Naive thymus-derived CD8-positive, alpha-beta T cell (primary cell): ENCODE data around the gene CSNK2A3. TPM values are rescaled to one million over a fixed set of nuclear protein-coding genes. Genes with fewer than 3 reads are reported as not detected.
"Not testable (repeated sequence)": the region's sequence is repeated elsewhere in the genome, so short reads cannot be mapped to it uniquely, and the experiment has no call there.

Experiments
- ATAC-seq, 2 donors: fragments of 150-1000 bp; cut with Tn5 transposase in 1 of 2; sonication (Bioruptor Pico), chemical (Tn5 transposase) in 1 of 2; 1 replicate in 1 of 2; 2 replicates in 1 of 2; pipeline ENCODE4 v1.10.0; 2021; ENCODE audit warnings: mild to moderate bottlenecking in 2 of 2, moderate library complexity in 2 of 2
- POLR2A ChIA-PET: fragments of 350-600 bp; sonication (Branson Sonifier 250); formaldehyde crosslinking; loops from one replicate; lab custom pipeline; 2021; ENCODE audit warnings: antibody characterized with exemption; lab: Charles Lee
- DNase-seq, 10 donors: peaks; one replicate each; pipeline versions ENCODE4 v3.0.0 to v3.0.0-alpha.2; 2020 to 2022
- H3K27ac Mint-ChIP-seq, 10 donors: one replicate each; pipeline ENCODE4 v1.8.0; 2020 to 2022; ENCODE audit warnings: mild to moderate bottlenecking in 10 of 10, mixed read lengths in 10 of 10, moderate library complexity in 4 of 10, inconsistent platforms in 1 of 10
- H3K27me3 Mint-ChIP-seq, 5 donors: one replicate each; pipeline ENCODE4 v1.8.0; 2021 to 2022; ENCODE audit warnings: mixed read lengths in 5 of 5
- H3K36me3 Mint-ChIP-seq, 3 donors: one replicate each; pipeline ENCODE4 v1.8.0; 2020 to 2022; ENCODE audit warnings: mixed read lengths in 3 of 3, mild to moderate bottlenecking in 2 of 3, inconsistent platforms in 1 of 3
- H3K4me1 Mint-ChIP-seq, 4 donors: one replicate each; pipeline ENCODE4 v1.8.0; 2021 to 2022; ENCODE audit warnings: mixed read lengths in 4 of 4
- H3K4me3 Mint-ChIP-seq, 10 donors: one replicate each; pipeline ENCODE4 v1.8.0; 2020 to 2022; ENCODE audit warnings: mild to moderate bottlenecking in 10 of 10, mixed read lengths in 10 of 10, moderate library complexity in 6 of 10, inconsistent platforms in 1 of 10
- H3K9me3 Mint-ChIP-seq, 9 donors: one replicate each; pipeline ENCODE4 v1.8.0; 2020 to 2022; ENCODE audit warnings: mixed read lengths in 9 of 9, mild to moderate bottlenecking in 3 of 9, inconsistent platforms in 1 of 9, moderate library complexity in 1 of 9
- polyA plus RNA-seq, 3 donors: library from polyadenylated mRNA; unstranded; fragments of 300-500 nt; fragmentation: Illumina TruSeq; gene quantifications; one replicate each; pipeline ENCODE4 v1.2.3, GENCODE V29; 2021
- total RNA-seq, 8 experiments: library from RNA in 2 of 8; stranded (reverse) in 2 of 8; gene quantifications; one replicate each; pipeline ENCODE4 v1.2.3 and lab custom pipeline; 2021 to 2026

The CSNK2A3 gene
- total and polyA plus RNA-seq, 5 experiments from 2014 or later: 0.85 to 2.1 (median 1.4) TPM

- Mint-ChIP-seq H3K36me3 (peaks cover 0 to 4% (median 0%) of the 10 kb centered on the region in 3 donors), H3K9me3 (peaks cover 0 to 5% (median 0%) of the 10 kb centered on the region in 9 donors), H3K4me3 (no peak overlapping the region), H3K27ac (no peak overlapping the region), H3K4me1 (no peaks in the 10 kb centered on the region), H3K27me3 (peaks cover 4 to 35% (median 10%) of the 10 kb centered on the region in 5 donors)
- POLR2A ChIA-PET: no interaction called here
- no peak for ATAC-seq
- DNase-seq: no peak
These were observed 20.9 kb upstream of the CSNK2A3 start for GRCh38 chr11:11373934-11374333.

- H3K27me3 Mint-ChIP-seq: peaks cover 4 to 35% (median 6%) of the 10 kb centered on the region in 5 donors
- peaks cover 0 to 7% (median 0%) of the 10 kb centered on the region in 3 donors for H3K36me3 Mint-ChIP-seq
- H3K27ac Mint-ChIP-seq: no peak overlapping the region
- POLR2A ChIA-PET: no interaction called here
- H3K9me3 Mint-ChIP-seq: peaks cover 0 to 18% (median 4%) of the 10 kb centered on the region in 9 donors
- DNase-seq (no peak), ATAC-seq (no peak)
- no peaks in the 10 kb centered on the region for H3K4me1 Mint-ChIP-seq
- H3K4me3 Mint-ChIP-seq: no peak overlapping the region
These were observed 19.4 kb upstream of the CSNK2A3 start for GRCh38 chr11:11372461-11372860.

- no peak for ATAC-seq
- no peak overlapping the region for H3K27ac Mint-ChIP-seq
- peaks cover 0 to 18% (median 4%) of the 10 kb centered on the region in 9 donors for H3K9me3 Mint-ChIP-seq
- no peak for DNase-seq
- POLR2A ChIA-PET: no interaction called here
- no peaks in the 10 kb centered on the region for H3K4me1 Mint-ChIP-seq
- H3K27me3 Mint-ChIP-seq: peaks cover 4 to 35% (median 6%) of the 10 kb centered on the region in 5 donors
- no peak overlapping the region for H3K4me3 Mint-ChIP-seq
- H3K36me3 Mint-ChIP-seq: peaks cover 0 to 7% (median 0%) of the 10 kb centered on the region in 3 donors
These were observed 17.9 kb upstream of the CSNK2A3 start for GRCh38 chr11:11370962-11371303.

- POLR2A ChIA-PET: no interaction called here
- Mint-ChIP-seq H3K9me3 (peaks cover 0 to 18% (median 4%) of the 10 kb centered on the region in 9 donors), H3K4me1 (no peaks in the 10 kb centered on the region), H3K27me3 (peaks cover 4 to 35% (median 7%) of the 10 kb centered on the region in 5 donors), H3K27ac (no peak overlapping the region), H3K36me3 (peaks cover 0 to 7% (median 0%) of the 10 kb centered on the region in 3 donors), H3K4me3 (no peak overlapping the region)
- ATAC-seq: no peak
- no peak for DNase-seq
These were observed 17.4 kb upstream of the CSNK2A3 start for GRCh38 chr11:11370255-11370961.

- Mint-ChIP-seq H3K27me3 (peaks cover under 1 to 25% (median 13%) of the 10 kb centered on the region in 5 donors), H3K9me3 (peaks cover 1 to 18% (median 4%) of the 10 kb centered on the region in 9 donors), H3K4me1 (no peaks in the 10 kb centered on the region), H3K27ac (no peak overlapping the region), H3K36me3 (peaks cover 0 to 7% (median 0%) of the 10 kb centered on the region in 3 donors), H3K4me3 (no peak overlapping the region)
- DNase-seq: no peak
- no peak for ATAC-seq
- POLR2A ChIA-PET: no interaction called here
These were observed 13.7 kb upstream of the CSNK2A3 start for GRCh38 chr11:11366793-11367192.

GRCh38 chr11:11363674-11364073 is 10.6 kb upstream of the CSNK2A3 start:
- Mint-ChIP-seq H3K27ac (no peak overlapping the region), H3K27me3 (peaks cover 2 to 30% (median 13%) of the 10 kb centered on the region in 5 donors), H3K4me3 (no peak overlapping the region), H3K4me1 (no peaks in the 10 kb centered on the region), H3K9me3 (peaks cover 0 to 15% (median 4%) of the 10 kb centered on the region in 9 donors), H3K36me3 (peaks cover 0 to 3% (median 0%) of the 10 kb centered on the region in 3 donors)
- ATAC-seq (no peak), DNase-seq (no peak)
- POLR2A ChIA-PET: no interaction called here

- H3K27me3 Mint-ChIP-seq: peaks cover 4 to 48% (median 17%) of the 10 kb centered on the region in 5 donors
- no peaks in the 10 kb centered on the region for H3K4me1 Mint-ChIP-seq
- no peak overlapping the region for H3K4me3 Mint-ChIP-seq
- POLR2A ChIA-PET: no interaction called here
- no peak overlapping the region for H3K27ac Mint-ChIP-seq
- DNase-seq (no peak), ATAC-seq (no peak)
- no peaks in the 10 kb centered on the region for H3K36me3 Mint-ChIP-seq
- peaks cover 0 to 2% (median 0%) of the 10 kb centered on the region in 9 donors for H3K9me3 Mint-ChIP-seq
These were observed 6.6 kb upstream of the CSNK2A3 start for GRCh38 chr11:11359611-11360010.

- POLR2A ChIA-PET: no interaction called here
- ATAC-seq (no peak), DNase-seq (no peak)
- Mint-ChIP-seq H3K36me3 (no peaks in the 10 kb centered on the region), H3K4me3 (no peak overlapping the region), H3K9me3 (no peaks in the 10 kb centered on the region), H3K27me3 (peaks cover 0 to 41% (median 10%) of the 10 kb centered on the region in 5 donors), H3K27ac (no peak overlapping the region), H3K4me1 (no peaks in the 10 kb centered on the region)
These were observed 3.8 kb upstream of the CSNK2A3 start for GRCh38 chr11:11356842-11357241.

- DNase-seq, POLR2A ChIA-PET, ATAC-seq, H3K4me1 Mint-ChIP-seq, H3K36me3 Mint-ChIP-seq, H3K4me3 Mint-ChIP-seq, H3K27ac Mint-ChIP-seq, H3K9me3 Mint-ChIP-seq: not testable (repeated sequence)
- peaks cover 0 to 16% (median 5%) of the 10 kb centered on the region in 5 donors for H3K27me3 Mint-ChIP-seq
These were observed 1.2 kb downstream of the CSNK2A3 start for GRCh38 chr11:11351851-11352250.

GRCh38 chr11:11351042-11351586 is 1.9 kb downstream of the CSNK2A3 start:
- ATAC-seq: no peak
- Mint-ChIP-seq H3K27ac (no peak overlapping the region), H3K4me1 (no peaks in the 10 kb centered on the region), H3K27me3 (peaks cover 0 to 16% (median 3%) of the 10 kb centered on the region in 5 donors), H3K4me3 (no peak overlapping the region), H3K36me3 (no peaks in the 10 kb centered on the region), H3K9me3 (no peaks in the 10 kb centered on the region)
- no peak for DNase-seq
- POLR2A ChIA-PET: no interaction called here

- no peaks in the 10 kb centered on the region for H3K4me1 Mint-ChIP-seq
- no peaks in the 10 kb centered on the region for H3K36me3 Mint-ChIP-seq
- H3K27ac Mint-ChIP-seq: no peak overlapping the region
- DNase-seq (no peak), ATAC-seq (no peak)
- H3K4me3 Mint-ChIP-seq: no peak overlapping the region
- H3K27me3 Mint-ChIP-seq: peaks cover 3 to 20% (median 5%) of the 10 kb centered on the region in 5 donors
- POLR2A ChIA-PET: no interaction called here
- H3K9me3 Mint-ChIP-seq: no peaks in the 10 kb centered on the region
These were observed 3.1 kb downstream of the CSNK2A3 start for GRCh38 chr11:11349870-11350337.

GRCh38 chr11:11349106-11349825 is 3.8 kb downstream of the CSNK2A3 start:
- Mint-ChIP-seq H3K36me3 (no peaks in the 10 kb centered on the region), H3K4me1 (no peaks in the 10 kb centered on the region), H3K27ac (no peak overlapping the region), H3K4me3 (no peak overlapping the region), H3K9me3 (no peaks in the 10 kb centered on the region), H3K27me3 (peaks cover 0 to 18% (median 5%) of the 10 kb centered on the region in 5 donors)
- POLR2A ChIA-PET: no interaction called here
- DNase-seq (no peak), ATAC-seq (no peak)

- no peak for DNase-seq
- no peak overlapping the region for H3K27ac Mint-ChIP-seq
- no peaks in the 10 kb centered on the region for H3K9me3 Mint-ChIP-seq
- no peak overlapping the region for H3K4me3 Mint-ChIP-seq
- no peaks in the 10 kb centered on the region for H3K4me1 Mint-ChIP-seq
- H3K36me3 Mint-ChIP-seq: no peaks in the 10 kb centered on the region
- POLR2A ChIA-PET: no interaction called here
- no peak for ATAC-seq
- peaks cover 0 to 25% (median 5%) of the 10 kb centered on the region in 5 donors for H3K27me3 Mint-ChIP-seq
These were observed 4.7 kb downstream of the CSNK2A3 start for GRCh38 chr11:11348303-11348702.
